RWPE1 (cell line): ENCODE results near the gene CSTPP1.

Experiments used
- CTCF ChIA-PET: fragments of 350-600 bp; sonication (Branson Sonifier 250); formaldehyde crosslinking; extraction: SDS; loops from one replicate; lab custom pipeline; 2021; lab: Yijun Ruan, JAX
- POLR2A ChIA-PET: fragments of 400-600 bp; formaldehyde crosslinking; extraction: SDS; loops from one replicate; lab custom pipeline; 2020; ENCODE audit warnings: antibody characterized with exemption; ENCODE audit not compliant: low non-redundant PET; lab: Yijun Ruan, JAX
- DNase-seq: peaks from one replicate; pipeline ENCODE4 v3.0.0; 2012; ENCODE audit warnings: low spot score
- H3K27ac ChIP-seq: fragments of 450-650 bp; 2 replicates; pipeline ENCODE4 v1.5.1; 2017
- CTCF ChIP-seq: fragments of 450-650 bp; conservative IDR thresholded peaks from 2 replicates; pipeline ENCODE4 v1.5.1; 2017; ENCODE audit warnings: low read depth, mild to moderate bottlenecking

CSTPP1 gene

DNA sequence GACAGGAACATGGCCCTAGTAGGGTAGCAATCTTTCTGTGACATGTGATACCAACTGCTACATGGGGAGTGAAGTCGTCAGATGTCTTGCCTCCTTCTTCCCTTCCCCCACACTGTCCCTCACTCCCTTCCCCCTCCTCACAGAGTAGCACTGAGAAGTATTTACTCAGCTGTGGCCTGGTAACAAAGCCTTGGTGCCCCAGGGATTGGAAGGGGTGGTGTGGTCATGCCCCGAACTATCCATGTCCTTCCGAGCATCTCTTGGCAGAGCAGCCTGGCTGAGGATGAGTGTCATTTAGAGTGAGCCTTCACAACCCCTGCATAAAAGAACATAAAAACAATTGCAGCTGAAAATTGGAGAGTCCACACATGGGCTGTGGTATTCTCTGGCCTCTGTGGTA is 194.0 kb downstream of the CSTPP1 start:
- TF ChIP-seq CTCF = no peak
- CTCF ChIA-PET = interaction anchor here (1.2 kb wide), 1 partner anchor 22 kb away, joined by 3 read pairs; no protein-coding TSS in a partner anchor
- H3K27ac ChIP-seq = no peak overlapping the region
- POLR2A ChIA-PET = no interaction called here
- DNase-seq = no peak

- no peak for TF ChIP-seq CTCF
- no peak overlapping the region for H3K27ac ChIP-seq
- POLR2A ChIA-PET = no interaction called here
- CTCF ChIA-PET = interaction anchor here (0.6 to 1.2 kb wide), 2 partner anchors 22 to 251 kb away, joined by 3 read pairs; no protein-coding TSS in a partner anchor
- no peak for DNase-seq
These were observed 194.6 kb downstream of the CSTPP1 start for GRCh38 chr11:47131136-47131535.

- CTCF ChIA-PET = interaction anchor here (1.2 kb wide), 1 partner anchor 28 kb away, joined by 5 read pairs; no protein-coding TSS in a partner anchor
These were observed 195.9 kb downstream of the CSTPP1 start for GRCh38 chr11:47132490-47132889.

DNA sequence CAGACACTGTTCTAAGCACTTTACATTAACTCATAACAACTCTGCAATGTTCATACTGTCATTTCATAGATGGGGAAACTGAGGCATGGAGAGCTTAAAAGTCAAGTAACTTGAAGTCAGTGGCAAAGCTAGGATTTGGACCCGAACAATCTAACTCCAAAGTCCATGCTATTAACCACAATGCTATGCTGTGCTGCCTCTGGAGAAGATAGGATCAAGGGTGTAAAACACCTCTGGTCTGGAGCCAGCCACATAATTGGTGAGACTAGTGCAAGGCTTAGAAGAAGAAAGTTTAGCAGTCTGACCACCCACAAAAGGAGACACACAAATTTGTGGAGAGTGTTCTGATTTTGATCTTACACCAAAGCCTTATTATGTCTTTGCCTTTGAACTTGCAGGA is 196.4 kb downstream of the CSTPP1 start:
- POLR2A ChIA-PET = no interaction called here
- no peak for TF ChIP-seq CTCF
- no peak for DNase-seq
- H3K27ac ChIP-seq = no peak overlapping the region
- CTCF ChIA-PET = interaction anchor here (1.2 kb wide), 1 partner anchor 28 kb away, joined by 5 read pairs; no protein-coding TSS in a partner anchor

More at GRCh38 chr11:47132490-47132889, 195.9 kb downstream of the CSTPP1 start:
- DNase-seq = no peak
- no peak overlapping the region for H3K27ac ChIP-seq
- no peak for TF ChIP-seq CTCF
- POLR2A ChIA-PET = interaction anchor here (0.6 kb wide), 1 partner anchor 25 kb away, joined by 3 read pairs; no protein-coding TSS in a partner anchor

DNA sequence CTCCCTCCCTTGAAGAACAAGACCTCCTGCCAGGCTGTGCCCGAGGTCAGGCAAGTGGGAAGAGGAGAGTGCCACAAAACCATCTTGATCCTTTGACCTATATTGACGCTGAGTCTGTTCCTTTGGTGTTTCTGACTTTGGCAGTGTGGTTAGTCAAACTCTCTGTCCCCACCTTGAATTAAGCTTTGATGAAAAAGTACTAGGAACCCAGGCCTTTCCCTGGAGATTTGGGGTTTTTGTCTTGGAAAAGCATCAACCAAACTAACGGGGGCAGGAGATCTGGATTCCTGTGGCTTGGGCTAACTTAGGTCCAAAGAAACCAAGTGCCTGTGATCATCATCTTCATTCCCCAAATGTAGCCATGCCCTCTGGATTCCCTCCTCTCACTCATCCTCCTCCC is 199.8 kb downstream of the CSTPP1 start:
- TF ChIP-seq CTCF = no peak
- POLR2A ChIA-PET = no interaction called here
- no peak for DNase-seq
- CTCF ChIA-PET = no interaction called here
- H3K27ac ChIP-seq = no peak overlapping the region

- H3K27ac ChIP-seq = no peak overlapping the region
- no peak for TF ChIP-seq CTCF
- ChIA-PET POLR2A (no interaction called here), CTCF (no interaction called here)
- DNase-seq = no peak
These were observed 200.4 kb downstream of the CSTPP1 start for GRCh38 chr11:47136921-47137320.
